CD4-positive, CD25-positive, alpha-beta regulatory T cell (primary cell): ENCODE measurements around the gene DYDC1. TPM values are rescaled to one million over a fixed set of nuclear protein-coding genes. Genes with fewer than 3 reads are reported as not detected.

Experiments
- ATAC-seq, 2 donors: fragments of 150-1000 bp; cut with Tn5 transposase; one replicate each; pipeline ENCODE4 v1.10.0; 2021; ENCODE audit warnings: low read depth in 2 of 2, moderate number of reproducible peaks in 2 of 2, moderate library complexity in 1 of 2
- DNase-seq, 3 donors: peaks; one replicate each; pipeline versions ENCODE4 v3.0.0 to v3.0.0-alpha.2; 2012 to 2022; ENCODE audit warnings: mixed read lengths in 1 of 3
- H3K27ac ChIP-seq: one replicate; pipeline ENCODE4 v1.7.0; 2013; ENCODE audit warnings: mild to moderate bottlenecking, low read length; ENCODE audit not compliant: insufficient read depth, poor library complexity, severe bottlenecking
- H3K27me3 ChIP-seq: one replicate; pipeline ENCODE4 v1.7.0; 2013; ENCODE audit warnings: low read length; ENCODE audit not compliant: control insufficient read depth, insufficient read depth
- H3K36me3 ChIP-seq: one replicate; pipeline ENCODE4 v1.7.0; 2013; ENCODE audit warnings: mild to moderate bottlenecking, low read length, moderate library complexity; ENCODE audit not compliant: control insufficient read depth, insufficient read depth
- H3K4me1 ChIP-seq: 2 replicates; pipeline ENCODE4 v1.7.0; 2013; ENCODE audit warnings: mild to moderate bottlenecking, low read length; ENCODE audit not compliant: insufficient read depth, control insufficient read depth, poor library complexity, severe bottlenecking
- H3K4me3 ChIP-seq: one replicate; pipeline ENCODE4 v1.7.0; 2013; ENCODE audit warnings: low read depth, mild to moderate bottlenecking, low read length, moderate library complexity
- H3K9me3 ChIP-seq, 2 experiments: 1 replicate in 1 of 2; 2 replicates in 1 of 2; pipeline ENCODE4 v1.7.0; 2013; ENCODE audit warnings: low read length in 2 of 2, mild to moderate bottlenecking in 1 of 2, moderate library complexity in 1 of 2; ENCODE audit not compliant: control insufficient read depth in 2 of 2
- H3K27ac Mint-ChIP-seq, 3 donors: one replicate each; pipeline ENCODE4 v1.8.0; 2020 to 2022; ENCODE audit warnings: mild to moderate bottlenecking in 3 of 3, mixed read lengths in 3 of 3, moderate library complexity in 2 of 3
- H3K27me3 Mint-ChIP-seq: one replicate; pipeline ENCODE4 v1.8.0; 2022; ENCODE audit warnings: mild to moderate bottlenecking, mixed read lengths
- H3K36me3 Mint-ChIP-seq: one replicate; pipeline ENCODE4 v1.8.0; 2020; ENCODE audit warnings: mixed read lengths
- H3K4me1 Mint-ChIP-seq, 4 donors: one replicate each; pipeline ENCODE4 v1.8.0; 2020 to 2022; ENCODE audit warnings: mixed read lengths in 4 of 4, mild to moderate bottlenecking in 1 of 4
- H3K4me3 Mint-ChIP-seq, 4 donors: one replicate each; pipeline ENCODE4 v1.8.0; 2020 to 2022; ENCODE audit warnings: mild to moderate bottlenecking in 4 of 4, mixed read lengths in 4 of 4, moderate library complexity in 3 of 4
- H3K9me3 Mint-ChIP-seq, 7 donors: one replicate each; pipeline ENCODE4 v1.8.0; 2020 to 2022; ENCODE audit warnings: mixed read lengths in 7 of 7, mild to moderate bottlenecking in 3 of 7, moderate library complexity in 2 of 7
- polyA plus RNA-seq, 4 donors: library from polyadenylated mRNA; unstranded; fragments of 300-500 nt; fragmentation: Illumina TruSeq; gene quantifications; one replicate each; pipeline ENCODE4 v1.2.3, GENCODE V29; 2021
- total RNA-seq: library from RNA; stranded (reverse); gene quantifications from one replicate; pipeline ENCODE4 v1.2.3, GENCODE V29; 2022

DYDC1 gene
- total and polyA plus RNA-seq, 5 donors from 2014 or later, result not detected

DNA sequence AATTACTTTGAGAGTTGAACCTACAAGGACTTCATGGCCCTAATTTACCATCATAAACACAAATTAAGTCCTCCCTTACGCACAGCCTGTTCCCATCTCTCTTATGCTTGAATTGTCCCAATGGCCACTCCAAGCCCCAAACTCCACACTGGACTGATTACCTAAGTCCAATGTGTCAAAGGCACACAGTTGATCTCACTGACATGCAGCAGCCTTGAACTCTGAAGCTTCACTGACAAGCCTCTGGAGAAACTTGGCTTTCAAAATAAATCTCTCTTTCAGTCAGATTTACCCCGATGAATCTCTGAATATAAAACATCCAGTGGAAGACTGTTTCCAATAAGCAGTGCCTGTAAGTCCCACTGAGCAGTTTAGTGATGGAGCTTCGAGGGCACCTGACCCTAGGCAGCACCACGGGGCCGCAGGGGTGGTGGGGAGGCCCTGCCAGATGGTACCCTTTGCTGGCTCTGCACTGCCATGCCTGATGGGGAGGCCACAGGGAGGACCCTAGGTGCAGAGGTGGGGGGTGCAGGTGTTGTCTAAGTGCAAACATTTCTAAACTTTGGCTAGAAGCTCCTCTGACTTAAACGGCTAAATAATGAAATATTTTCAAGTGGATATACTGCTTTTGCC, 63.8 kb downstream of the DYDC1 start:
- ATAC-seq (no peak), DNase-seq (no peak)
- Histone ChIP-seq H3K4me1 (no peaks in the 10 kb centered on the region), H3K9me3 (peaks cover 0 to 2% of the 10 kb centered on the region in 2 experiments), H3K27me3 (peaks cover 11% of the 10 kb centered on the region), H3K4me3 (no peak overlapping the region), H3K27ac (no peak overlapping the region), H3K36me3 (no peaks in the 10 kb centered on the region)
- Mint-ChIP-seq H3K27ac (no peak overlapping the region), H3K4me1 (peaks cover 0 to 3% (median 0%) of the 10 kb centered on the region in 4 donors), H3K9me3 (peaks cover 0 to 10% (median 5%) of the 10 kb centered on the region in 7 donors), H3K36me3 (no peaks in the 10 kb centered on the region), H3K27me3 (peaks cover 12% of the 10 kb centered on the region), H3K4me3 (no peak overlapping the region)

DNA sequence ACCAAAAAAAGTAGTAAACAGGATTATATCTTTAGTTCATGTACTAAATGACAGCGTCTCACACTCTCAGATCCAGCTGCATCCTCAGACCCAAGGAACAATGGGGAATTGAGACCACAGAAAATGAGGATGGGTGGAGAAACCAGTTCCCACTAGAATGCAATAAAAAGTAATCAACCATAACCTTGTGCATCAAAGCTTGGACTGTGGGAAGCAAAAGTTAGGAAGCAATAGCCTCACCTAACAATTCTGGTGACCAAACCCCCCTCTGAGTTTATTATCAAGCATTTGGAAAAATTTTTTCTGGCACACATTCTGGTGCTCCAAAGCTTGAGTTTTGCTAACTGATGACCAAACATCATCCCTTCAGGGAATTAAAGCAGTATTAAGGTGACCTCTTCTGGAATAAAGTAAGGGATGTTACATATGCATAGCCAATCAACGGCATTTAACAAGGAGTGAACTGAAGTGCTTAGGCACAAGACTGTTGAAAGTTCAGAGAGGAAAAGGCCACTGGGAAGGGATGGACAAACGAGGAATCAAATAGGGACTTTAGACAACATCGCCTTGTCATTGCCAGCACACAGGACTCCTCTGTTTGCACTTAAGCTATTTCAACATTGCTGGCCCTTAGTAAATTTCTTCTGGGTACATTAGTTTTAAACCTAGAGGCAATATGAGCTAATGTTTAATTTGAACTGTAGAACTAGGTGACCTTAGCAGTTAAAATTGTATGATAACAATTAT, 65.9 kb downstream of the DYDC1 start:
- ATAC-seq (no peak), DNase-seq (no peak)
- no peaks in the 10 kb centered on the region for H3K36me3 ChIP-seq
- H3K4me3 Mint-ChIP-seq, result no peak overlapping the region
- no peaks in the 10 kb centered on the region for H3K36me3 Mint-ChIP-seq
- peaks cover 23% of the 10 kb centered on the region for H3K27me3 Mint-ChIP-seq
- peaks cover 11% of the 10 kb centered on the region for H3K27me3 ChIP-seq
- no peaks in the 10 kb centered on the region for H3K4me1 ChIP-seq
- H3K4me3 ChIP-seq, result no peak overlapping the region
- no peak overlapping the region for H3K27ac ChIP-seq
- H3K9me3 ChIP-seq, result no peaks in the 10 kb centered on the region
- H3K4me1 Mint-ChIP-seq, result peaks cover 0 to 3% (median 0%) of the 10 kb centered on the region in 4 donors
- H3K9me3 Mint-ChIP-seq, result peaks cover 0 to 4% (median 0%) of the 10 kb centered on the region in 7 donors
- H3K27ac Mint-ChIP-seq, result no peak overlapping the region

DNA sequence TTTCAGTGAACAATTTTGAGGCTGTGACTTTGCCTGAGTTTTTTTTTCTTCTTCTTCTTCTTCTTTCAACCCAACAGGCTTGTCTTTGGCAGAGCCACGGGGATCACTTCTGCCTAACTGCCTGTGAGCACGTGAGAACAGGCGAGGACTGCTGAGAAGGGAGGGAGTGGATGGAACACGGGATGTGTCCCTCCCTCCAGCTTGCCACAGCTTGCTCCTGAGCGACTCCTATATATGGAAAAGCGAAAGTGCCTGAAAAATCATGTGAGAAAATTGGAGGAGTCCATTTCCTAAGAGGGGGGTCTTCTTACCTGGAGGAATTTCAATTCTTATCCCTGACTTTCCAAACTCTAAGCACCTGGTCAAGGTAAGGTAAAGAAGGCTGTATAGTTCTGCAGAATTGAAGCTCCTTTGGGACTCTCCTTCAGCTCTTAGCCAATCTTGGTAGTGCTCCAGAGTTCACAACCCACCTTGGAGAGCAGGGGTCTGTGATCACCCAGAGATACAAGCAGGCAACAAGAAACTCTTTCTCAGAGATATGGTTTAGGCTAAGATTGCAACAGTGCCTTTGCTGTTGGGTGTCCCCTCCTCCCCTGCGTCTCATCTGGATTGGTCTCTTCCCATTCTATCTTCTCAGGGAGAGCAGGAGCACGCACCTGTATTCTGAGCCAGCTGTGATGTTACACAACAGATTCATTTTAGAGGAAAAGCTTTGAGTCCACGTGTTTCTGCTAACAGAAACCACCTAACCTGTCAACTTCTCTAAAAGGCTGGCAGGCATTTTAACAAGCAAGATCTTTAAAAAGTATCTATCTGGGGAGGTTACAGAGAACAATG, 66.9 kb downstream of the DYDC1 start, which contains the start of gene MAT1A:
TSS of gene MAT1A (minus strand) at position 208 of the 837 bp plus-strand sequence. CDS start 235 bp downstream, outside the sequence.
- no peak for ATAC-seq
- Mint-ChIP-seq H3K9me3 (peaks cover 0 to 3% (median 0%) of the 10 kb centered on the region in 7 donors), H3K27ac (no peak within 1 kb of the TSS), H3K27me3 (peaks cover 23% of the 10 kb centered on the region), H3K36me3 (no peaks in the 10 kb centered on the region), H3K4me1 (peaks cover 0 to 3% (median 0%) of the 10 kb centered on the region in 4 donors), H3K4me3 (no peak within 1 kb of the TSS)
- Histone ChIP-seq H3K4me3 (no peak within 1 kb of the TSS), H3K4me1 (no peaks in the 10 kb centered on the region), H3K9me3 (no peaks in the 10 kb centered on the region), H3K36me3 (no peaks in the 10 kb centered on the region), H3K27ac (no peak within 1 kb of the TSS), H3K27me3 (peaks cover 11% of the 10 kb centered on the region)
- DNase-seq, result no peak

DNA sequence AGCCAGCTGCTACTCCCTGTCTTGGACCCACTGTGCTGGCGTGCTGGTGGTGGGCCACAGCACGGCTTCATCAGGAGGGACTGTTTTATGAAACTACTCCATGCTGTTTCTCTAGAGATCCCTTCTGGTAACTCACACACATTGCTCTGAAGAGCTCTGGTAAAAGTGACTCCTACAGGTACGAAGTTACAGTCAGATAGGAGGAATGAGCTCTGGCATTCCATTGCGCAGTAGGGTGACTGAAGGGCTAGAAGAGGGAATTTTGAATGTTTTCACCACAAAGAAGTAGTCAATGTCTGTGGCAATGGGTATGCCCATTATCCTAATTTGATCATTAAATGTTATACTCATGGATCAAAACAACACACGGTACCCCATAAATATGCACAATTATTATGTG, 67.7 kb downstream of the DYDC1 start:
- H3K4me3 Mint-ChIP-seq, result no peak overlapping the region
- ATAC-seq (no peak), DNase-seq (no peak)
- Histone ChIP-seq H3K36me3 (no peaks in the 10 kb centered on the region), H3K4me1 (no peaks in the 10 kb centered on the region), H3K4me3 (no peak overlapping the region), H3K27ac (no peak overlapping the region), H3K9me3 (no peaks in the 10 kb centered on the region), H3K27me3 (peaks cover 11% of the 10 kb centered on the region)
- H3K4me1 Mint-ChIP-seq, result peaks cover 0 to 3% (median 0%) of the 10 kb centered on the region in 4 donors
- no peaks in the 10 kb centered on the region for H3K36me3 Mint-ChIP-seq
- H3K9me3 Mint-ChIP-seq, result peaks cover 0 to 3% (median 0%) of the 10 kb centered on the region in 7 donors
- peaks cover 27% of the 10 kb centered on the region for H3K27me3 Mint-ChIP-seq
- H3K27ac Mint-ChIP-seq, result no peak overlapping the region

Other genes with a start within 250 kb of the DYDC1 start
- not detected for gene PLAC9, start 224.0 kb downstream of the DYDC1 start, total RNA-seq
- 1 to 10 TPM in 1 of 4 donors, under 1 TPM in 1, not detected in 2; 0.33 to 1.1 TPM for gene PLAC9, start 224.0 kb downstream of the DYDC1 start, polyA plus RNA-seq
- gene ANXA11, start 151.2 kb downstream of the DYDC1 start, total RNA-seq, result 252 TPM
- gene ANXA11, start 151.2 kb downstream of the DYDC1 start, polyA plus RNA-seq, result 100 to 1,000 TPM; 253 to 316 (median 283) TPM
- not detected for gene MAT1A, start 67.1 kb downstream of the DYDC1 start, total RNA-seq
- gene MAT1A, start 67.1 kb downstream of the DYDC1 start, polyA plus RNA-seq, result not detected
- not detected for gene DYDC2, start within 50 bp of the DYDC1 start, total RNA-seq
- gene DYDC2, start within 50 bp of the DYDC1 start, polyA plus RNA-seq, result not detected
- gene PRXL2A, start 51.8 kb upstream of the DYDC1 start, total RNA-seq, result 0.76 TPM
- 1 to 10 TPM; 1.4 to 8.3 (median 3.5) TPM for gene PRXL2A, start 51.8 kb upstream of the DYDC1 start, polyA plus RNA-seq
- 198 TPM for gene TSPAN14, start 97.6 kb upstream of the DYDC1 start, total RNA-seq
- 100 to 1,000 TPM; 157 to 270 (median 180) TPM for gene TSPAN14, start 97.6 kb upstream of the DYDC1 start, polyA plus RNA-seq
- 0.25 TPM for gene SH2D4B, start 181.1 kb upstream of the DYDC1 start, total RNA-seq
- not detected for gene SH2D4B, start 181.1 kb upstream of the DYDC1 start, polyA plus RNA-seq